Endothelial cell of umbilical vein (primary cell): ENCODE results near the gene HASPIN. TPM values are rescaled to one million over a fixed set of nuclear protein-coding genes. Genes with fewer than 3 reads are reported as not detected.

Source experiments
- BruUV-seq: library from RNA; stranded (reverse); fragments of 400-500 nt; replicated peaks from 2 replicates; lab custom pipeline; 2021; lab: Mats Ljungman, UMichigan
- CTCF ChIA-PET: fragments of 300-600, 350-600 bp; sonication (Branson Sonifier 250); formaldehyde crosslinking; loops from one replicate; lab custom pipeline; 2021; ENCODE audit warnings: antibody characterized with exemption, inconsistent platforms; lab: Charles Lee
- POLR2A ChIA-PET: fragments of 300-600, 350-600 bp; sonication (Branson Sonifier 250); formaldehyde crosslinking; loops from one replicate; lab custom pipeline; 2021; ENCODE audit warnings: antibody characterized with exemption, inconsistent platforms; lab: Charles Lee
- DNase-seq: peaks from one replicate; pipeline ENCODE4 v3.0.0-alpha.2; 2011; ENCODE audit warnings: low read depth, low spot score
- FAIRE-seq: peaks from 2 replicates; lab custom pipeline; 2011; peaks lifted over from hg19 to GRCh38; lab: Jason Lieb, UNC
- H2AFZ ChIP-seq: 2 replicates; pipeline ENCODE4 v1.6.0; 2012; ENCODE audit warnings: low read depth, low read length, control low read depth, inconsistent platforms
- H3K27ac ChIP-seq: 2 replicates; pipeline ENCODE4 v1.5.1; 2011; ENCODE audit warnings: low read depth, mild to moderate bottlenecking, control low read depth, low read length, moderate library complexity; ENCODE audit not compliant: insufficient read depth
- H3K27me3 ChIP-seq, 2 experiments: 2 replicates each; pipeline versions ENCODE4 v1.6.0 to v1.6.1; 2011; ENCODE audit warnings: low read length in 2 of 2, mixed read lengths in 1 of 2; ENCODE audit not compliant: control insufficient read depth in 2 of 2, insufficient read depth in 2 of 2
- H3K36me3 ChIP-seq, 2 experiments: 2 replicates in 1 of 2; 3 replicates in 1 of 2; pipeline ENCODE4 v1.5.1; 2011; ENCODE audit warnings: low read length in 2 of 2, mild to moderate bottlenecking in 1 of 2, moderate library complexity in 1 of 2; ENCODE audit not compliant: control insufficient read depth in 2 of 2, insufficient read depth in 2 of 2; ENCODE audit errors: extremely low read depth in 1 of 2
- H3K4me1 ChIP-seq: 3 replicates; pipeline ENCODE4 v1.5.1; 2011; ENCODE audit warnings: mild to moderate bottlenecking, low read length; ENCODE audit not compliant: control insufficient read depth, insufficient read depth; ENCODE audit errors: extremely low read depth
- H3K4me2 ChIP-seq: 2 replicates; pipeline ENCODE4 v1.6.1; 2011; ENCODE audit warnings: low read length, control low read depth, mixed read lengths; ENCODE audit not compliant: insufficient read depth
- H3K4me3 ChIP-seq, 3 experiments: fragments of 200-600 bp in 1 of 3; sonication (generic), shearing (Covaris generic) in 1 of 3; replicated peaks in 1 of 3; 2 replicates each; pipeline ENCODE4 v1.5.1; 2011 to 2016; ENCODE audit warnings: control low read depth in 3 of 3, low read length in 3 of 3, mild to moderate bottlenecking in 2 of 3, inconsistent platforms in 1 of 3, low read depth in 1 of 3, moderate library complexity in 1 of 3; ENCODE audit not compliant: insufficient read depth in 1 of 3
- H3K79me2 ChIP-seq: 2 replicates; pipeline ENCODE4 v1.6.0; 2012; ENCODE audit warnings: low read length, inconsistent platforms; ENCODE audit not compliant: control insufficient read depth, insufficient read depth
- H3K9ac ChIP-seq: replicated peaks from 2 replicates; pipeline ENCODE3; 2011; ENCODE audit warnings: low read length, control low read depth; ENCODE audit not compliant: insufficient read depth; ENCODE audit errors: extremely low read depth
- H3K9me1 ChIP-seq: replicated peaks from 3 replicates; pipeline ENCODE4 v1.6.0; 2011; ENCODE audit warnings: mild to moderate bottlenecking, low read length; ENCODE audit not compliant: control insufficient read depth, insufficient read depth; ENCODE audit errors: extremely low read depth
- H3K9me3 ChIP-seq: replicated peaks from 2 replicates; pipeline ENCODE4 v1.5.1; 2012; ENCODE audit warnings: low read length, inconsistent platforms; ENCODE audit not compliant: control insufficient read depth, insufficient read depth
- H4K20me1 ChIP-seq: replicated peaks from 2 replicates; pipeline ENCODE3; 2011; ENCODE audit warnings: mild to moderate bottlenecking, low read length; ENCODE audit not compliant: control insufficient read depth, insufficient read depth; ENCODE audit errors: extremely low read depth
- EZH2 ChIP-seq: IDR thresholded peaks from 2 replicates; pipeline ENCODE4 v1.6.1; 2012; ENCODE audit warnings: borderline replicate concordance, low read depth, mild to moderate bottlenecking, moderate library complexity, low read length, inconsistent platforms; ENCODE audit not compliant: severe bottlenecking
- FOS ChIP-seq: IDR thresholded peaks from 2 replicates; pipeline ENCODE4 v1.6.1; 2011; ENCODE audit warnings: mild to moderate bottlenecking, low read length, moderate library complexity, borderline replicate concordance; ENCODE audit not compliant: insufficient read depth
- GATA2 ChIP-seq: IDR thresholded peaks from 2 replicates; pipeline ENCODE4 v1.7.0; 2011; ENCODE audit warnings: low read depth, mild to moderate bottlenecking, moderate library complexity, mixed read lengths, low read length; ENCODE audit not compliant: insufficient read length, insufficient read depth
- JUN ChIP-seq: IDR thresholded peaks from 2 replicates; pipeline ENCODE4 v1.6.1; 2011; ENCODE audit warnings: borderline replicate concordance, low read depth; ENCODE audit not compliant: insufficient read length, insufficient read depth
- MAX ChIP-seq: IDR thresholded peaks from 2 replicates; pipeline ENCODE4 v1.6.1; 2011; ENCODE audit not compliant: insufficient read depth, insufficient read length
- MYC ChIP-seq: IDR thresholded peaks from one replicate; pipeline ENCODE4 v1.6.1; 2011; ENCODE audit warnings: mild to moderate bottlenecking, low read depth, low read length
- POLR2A ChIP-seq: IDR thresholded peaks from 2 replicates; pipeline ENCODE4 v1.6.1; 2012; ENCODE audit warnings: low read depth, mild to moderate bottlenecking, control low read depth, low read length
- POLR2AphosphoS5 ChIP-seq: IDR thresholded peaks from 2 replicates; pipeline ENCODE4 v1.6.1; 2012; ENCODE audit warnings: low read depth, mild to moderate bottlenecking, control low read depth, low read length, moderate library complexity; ENCODE audit not compliant: insufficient read depth
- dilution Hi-C: fragments of 300-500 bp; cut with MboI; formaldehyde crosslinking; loops from one replicate; pipeline ENCODE4 v1.15.0; 2019; ENCODE audit warnings: low sequenced_read_pairs; ENCODE audit not compliant: extremely low pct_ligation_motif_present
- intact Hi-C: fragments of 100-400 bp; cut with micrococcal nuclease; formaldehyde crosslinking; loops from one replicate; pipeline ENCODE4 v1.10.0; 2022
- polyA plus RNA-seq, 4 experiments: library from polyadenylated mRNA; depleted of rRNA in 3 of 4; stranded (reverse) in 3 of 4; unstranded in 1 of 4; fragments of >200 nt; gene quantifications; 2 replicates each; pipeline versions ENCODE4 v1.2.1 to v1.2.3, GENCODE V29; 2011 to 2012; ENCODE audit warnings: missing spikeins in 1 of 4
- total RNA-seq: library from RNA; stranded (reverse); gene quantifications from 2 replicates; pipeline ENCODE4 v1.2.3, GENCODE V29; 2021
- TF ChIP-seq, protein P1 (sequence below), 2 donors: IDR thresholded peaks; 1 replicate in 1 of 2; 2 replicates in 1 of 2; pipeline ENCODE4 v1.5.1; 2011; ENCODE audit warnings: low read length in 2 of 2, mild to moderate bottlenecking in 2 of 2, moderate library complexity in 2 of 2, control low read depth in 1 of 2, inconsistent platforms in 1 of 2, low read depth in 1 of 2; ENCODE audit not compliant: insufficient read depth in 1 of 2; ENCODE audit errors: extremely low read depth in 1 of 2

The HASPIN gene
- total and polyA plus RNA-seq, 2 donors (not counting 3 experiments of a cell fraction or from before 2014, with no cell fraction given), result 2.7 to 13.2 TPM

- TF ChIP-seq POLR2AphosphoS5 (no peak), MAX (no peak), POLR2A (no peak), FOS (no peak), MYC (no peak), EZH2 (no peak), GATA2 (no peak), JUN (no peak)
- TF ChIP-seq, protein P1, sequence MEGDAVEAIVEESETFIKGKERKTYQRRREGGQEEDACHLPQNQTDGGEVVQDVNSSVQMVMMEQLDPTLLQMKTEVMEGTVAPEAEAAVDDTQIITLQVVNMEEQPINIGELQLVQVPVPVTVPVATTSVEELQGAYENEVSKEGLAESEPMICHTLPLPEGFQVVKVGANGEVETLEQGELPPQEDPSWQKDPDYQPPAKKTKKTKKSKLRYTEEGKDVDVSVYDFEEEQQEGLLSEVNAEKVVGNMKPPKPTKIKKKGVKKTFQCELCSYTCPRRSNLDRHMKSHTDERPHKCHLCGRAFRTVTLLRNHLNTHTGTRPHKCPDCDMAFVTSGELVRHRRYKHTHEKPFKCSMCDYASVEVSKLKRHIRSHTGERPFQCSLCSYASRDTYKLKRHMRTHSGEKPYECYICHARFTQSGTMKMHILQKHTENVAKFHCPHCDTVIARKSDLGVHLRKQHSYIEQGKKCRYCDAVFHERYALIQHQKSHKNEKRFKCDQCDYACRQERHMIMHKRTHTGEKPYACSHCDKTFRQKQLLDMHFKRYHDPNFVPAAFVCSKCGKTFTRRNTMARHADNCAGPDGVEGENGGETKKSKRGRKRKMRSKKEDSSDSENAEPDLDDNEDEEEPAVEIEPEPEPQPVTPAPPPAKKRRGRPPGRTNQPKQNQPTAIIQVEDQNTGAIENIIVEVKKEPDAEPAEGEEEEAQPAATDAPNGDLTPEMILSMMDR (IDR thresholded peaks at IDR 0.05; ENCODE audit: extremely low read depth in 1 of 2, insufficient read depth in 1 of 2, low read depth in 1 of 2, low read length in 2 of 2), result no peak
- H3K9me3 ChIP-seq, result no peaks in the 10 kb centered on the region
- BruUV-seq, result no TSS peak
- H2AFZ ChIP-seq, result no peak overlapping the region
- no peak overlapping the region for H3K27ac ChIP-seq
- FAIRE-seq, result no peak
- H3K9ac ChIP-seq, result no peak overlapping the region
- dilution Hi-C loops, result no loop called here
- intact Hi-C loops, result no loop called here
- DNase-seq, result no peak
- ChIA-PET POLR2A (no interaction called here), CTCF (interaction anchor here (1.2 kb wide), 1 partner anchor 16 kb away, joined by 3 read pairs; no protein-coding TSS in a partner anchor)
- H3K4me2 ChIP-seq, result no peak overlapping the region
- no peaks in the 10 kb centered on the region for H3K9me1 ChIP-seq
- H3K36me3 ChIP-seq, result no peaks in the 10 kb centered on the region
- no peaks in the 10 kb centered on the region for H4K20me1 ChIP-seq
- H3K4me3 ChIP-seq, result no peak overlapping the region
- no peaks in the 10 kb centered on the region for H3K27me3 ChIP-seq
- H3K4me1 ChIP-seq, result no peaks in the 10 kb centered on the region
- H3K79me2 ChIP-seq, result no peaks in the 10 kb centered on the region
Observed at GRCh38 chr17:3754066-3754457, 30.4 kb downstream of the HASPIN start.
